ENCODE measurements around the gene SMYD4. TPM values are rescaled to one million over a fixed set of nuclear protein-coding genes. Genes with fewer than 3 reads are reported as not detected.
"Not testable (repeated sequence)": the region's sequence is repeated elsewhere in the genome, so short reads cannot be mapped to it uniquely, and the experiment has no call there.

Gene SMYD4
- total RNA-seq, 1 experiment from 2014 or later, result 32.1 TPM

DNA sequence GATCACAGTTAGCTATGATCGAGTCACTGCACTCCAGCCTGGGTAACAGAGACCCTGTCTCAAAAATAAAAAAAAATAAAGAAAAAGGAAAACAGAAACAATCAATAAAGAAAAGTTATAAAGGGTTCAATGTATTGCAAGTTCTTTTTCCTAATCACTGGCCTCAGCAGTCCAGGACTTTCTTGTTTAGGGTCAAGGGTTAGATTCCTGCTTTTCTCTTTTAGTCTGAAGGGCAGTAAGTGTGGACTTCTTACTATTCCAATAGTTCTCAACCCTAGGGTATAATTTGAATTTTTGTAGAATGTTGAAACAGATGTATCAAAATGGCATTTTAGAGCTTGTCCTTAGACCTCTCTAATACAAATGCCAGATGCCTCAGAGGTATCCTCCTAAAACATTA, 27.3 kb downstream of the SMYD4 start:
- H3K4me3 Mint-ChIP-seq (ENCODE audit: unreplicated experiment), result no peak overlapping the region
- no peaks in the 10 kb centered on the region for H3K4me1 ChIP-seq
- intact Hi-C loops (cut with micrococcal nuclease; ENCODE audit: unreplicated experiment), result no loop called here
- 0 out of 2 replicates have a peak, but pooled peaks cover 1% of the 10 kb centered on the region for H3K36me3 ChIP-seq (ENCODE audit: control insufficient read depth, insufficient read depth, low read length)
- H3K36me3 Mint-ChIP-seq (ENCODE audit: insufficient read depth, unreplicated experiment), result peaks cover 72% of the 10 kb centered on the region
- BruUV-seq (replicated peaks), result no TSS peak
- no peaks in the 10 kb centered on the region for H3K9me3 ChIP-seq
- H3K4me1 Mint-ChIP-seq (ENCODE audit: low read depth, unreplicated experiment), result no peaks in the 10 kb centered on the region
- no peak overlapping the region for H3K27ac Mint-ChIP-seq (ENCODE audit: unreplicated experiment)
- no peaks in the 10 kb centered on the region for H3K27me3 ChIP-seq (replicated peaks; ENCODE audit: control insufficient read depth, insufficient read depth, low read length)
- ChIA-PET POLR2A (no interaction called here), CTCF (no interaction called here)
- no peak for DNase-seq
- H3K4me3 ChIP-seq (ENCODE audit: low read depth, low read length), result no peak overlapping the region
- TF ChIP-seq, protein P1, sequence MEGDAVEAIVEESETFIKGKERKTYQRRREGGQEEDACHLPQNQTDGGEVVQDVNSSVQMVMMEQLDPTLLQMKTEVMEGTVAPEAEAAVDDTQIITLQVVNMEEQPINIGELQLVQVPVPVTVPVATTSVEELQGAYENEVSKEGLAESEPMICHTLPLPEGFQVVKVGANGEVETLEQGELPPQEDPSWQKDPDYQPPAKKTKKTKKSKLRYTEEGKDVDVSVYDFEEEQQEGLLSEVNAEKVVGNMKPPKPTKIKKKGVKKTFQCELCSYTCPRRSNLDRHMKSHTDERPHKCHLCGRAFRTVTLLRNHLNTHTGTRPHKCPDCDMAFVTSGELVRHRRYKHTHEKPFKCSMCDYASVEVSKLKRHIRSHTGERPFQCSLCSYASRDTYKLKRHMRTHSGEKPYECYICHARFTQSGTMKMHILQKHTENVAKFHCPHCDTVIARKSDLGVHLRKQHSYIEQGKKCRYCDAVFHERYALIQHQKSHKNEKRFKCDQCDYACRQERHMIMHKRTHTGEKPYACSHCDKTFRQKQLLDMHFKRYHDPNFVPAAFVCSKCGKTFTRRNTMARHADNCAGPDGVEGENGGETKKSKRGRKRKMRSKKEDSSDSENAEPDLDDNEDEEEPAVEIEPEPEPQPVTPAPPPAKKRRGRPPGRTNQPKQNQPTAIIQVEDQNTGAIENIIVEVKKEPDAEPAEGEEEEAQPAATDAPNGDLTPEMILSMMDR (IDR thresholded peaks at IDR 0.05; ENCODE audit: insufficient read depth in 1 of 2, low read depth in 1 of 2, low read length in 1 of 2, severe bottlenecking in 1 of 2, unreplicated experiment in 1 of 2), result no peak
- H3K27me3 Mint-ChIP-seq (ENCODE audit: insufficient read depth, unreplicated experiment), result no peaks in the 10 kb centered on the region
- no peaks in the 10 kb centered on the region for H3K9me3 Mint-ChIP-seq (ENCODE audit: unreplicated experiment)

DNA sequence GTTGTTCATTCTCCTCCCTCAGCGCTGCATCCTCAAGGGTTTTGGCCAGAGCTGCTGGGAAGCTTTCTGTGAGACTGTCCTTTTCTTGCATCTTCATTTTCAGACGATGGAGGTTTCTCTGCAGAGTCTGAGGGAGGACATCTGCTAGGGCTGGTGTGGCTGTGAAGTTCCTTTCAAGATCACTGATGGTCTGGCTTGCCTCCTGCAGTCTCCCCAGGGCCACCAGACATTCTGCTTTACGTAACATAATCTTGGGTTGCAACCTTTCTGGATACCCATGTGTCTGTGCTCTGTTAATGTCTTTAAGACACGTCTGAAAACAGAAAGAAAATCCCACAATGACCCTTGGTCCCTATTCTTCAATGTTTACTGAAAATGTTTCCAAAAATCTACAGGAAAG, 29.0 kb downstream of the SMYD4 start:
- Histone ChIP-seq H3K9me3 (no peaks in the 10 kb centered on the region), H3K27me3 (replicated peaks; ENCODE audit: control insufficient read depth, insufficient read depth, low read length) (no peaks in the 10 kb centered on the region), H3K4me3 (ENCODE audit: low read depth, low read length) (no peak overlapping the region), H3K4me1 (no peaks in the 10 kb centered on the region), H3K36me3 (ENCODE audit: control insufficient read depth, insufficient read depth, low read length) (0 out of 2 replicates have a peak, but pooled peaks cover 1% of the 10 kb centered on the region)
- Mint-ChIP-seq H3K27me3 (ENCODE audit: insufficient read depth, unreplicated experiment) (no peaks in the 10 kb centered on the region), H3K36me3 (ENCODE audit: insufficient read depth, unreplicated experiment) (peaks cover 72% of the 10 kb centered on the region), H3K9me3 (ENCODE audit: unreplicated experiment) (no peaks in the 10 kb centered on the region), H3K4me1 (ENCODE audit: low read depth, unreplicated experiment) (no peaks in the 10 kb centered on the region), H3K27ac (ENCODE audit: unreplicated experiment) (no peak overlapping the region), H3K4me3 (ENCODE audit: unreplicated experiment) (no peak overlapping the region)
- BruUV-seq (replicated peaks), result no TSS peak
- intact Hi-C loops (cut with micrococcal nuclease; ENCODE audit: unreplicated experiment), result no loop called here
- ChIA-PET CTCF (no interaction called here), POLR2A (interaction anchor here (0.5 kb wide), 1 partner anchor 1173 kb away, joined by 3 read pairs; no protein-coding TSS in a partner anchor)
- TF ChIP-seq, protein P1 (IDR thresholded peaks at IDR 0.05; ENCODE audit: insufficient read depth in 1 of 2, low read depth in 1 of 2, low read length in 1 of 2, severe bottlenecking in 1 of 2, unreplicated experiment in 1 of 2), result no peak
- DNase-seq, result no peak

DNA sequence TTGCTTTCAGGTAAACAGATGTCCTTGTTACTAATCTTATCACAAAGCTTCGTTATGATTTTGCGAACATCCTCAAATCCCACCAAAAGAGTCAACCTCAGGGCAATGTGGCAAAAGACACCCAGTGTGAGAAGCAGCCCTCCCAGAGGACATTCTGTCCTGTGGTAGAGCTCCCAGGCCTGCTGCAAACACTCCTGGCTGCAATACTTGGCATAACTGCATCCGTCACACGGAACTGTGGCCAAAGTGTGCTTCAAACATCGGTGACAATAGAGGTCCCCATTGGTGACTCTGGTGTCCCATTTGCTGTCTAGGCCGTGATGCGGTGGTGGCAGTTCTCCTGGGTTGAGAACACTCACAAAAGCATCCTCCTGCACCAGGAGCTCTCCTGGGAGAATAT, 29.5 kb downstream of the SMYD4 start:
- Histone ChIP-seq H3K27me3 (replicated peaks; ENCODE audit: control insufficient read depth, insufficient read depth, low read length) (no peaks in the 10 kb centered on the region), H3K4me1 (no peaks in the 10 kb centered on the region), H3K9me3 (no peaks in the 10 kb centered on the region), H3K4me3 (ENCODE audit: low read depth, low read length) (no peak overlapping the region), H3K36me3 (ENCODE audit: control insufficient read depth, insufficient read depth, low read length) (0 out of 2 replicates have a peak, but pooled peaks cover 1% of the 10 kb centered on the region)
- H3K36me3 Mint-ChIP-seq (ENCODE audit: insufficient read depth, unreplicated experiment), result peaks cover 72% of the 10 kb centered on the region
- DNase-seq, result no peak
- intact Hi-C loops (cut with micrococcal nuclease; ENCODE audit: unreplicated experiment), result no loop called here
- no peaks in the 10 kb centered on the region for H3K4me1 Mint-ChIP-seq (ENCODE audit: low read depth, unreplicated experiment)
- H3K9me3 Mint-ChIP-seq (ENCODE audit: unreplicated experiment), result no peaks in the 10 kb centered on the region
- H3K4me3 Mint-ChIP-seq (ENCODE audit: unreplicated experiment), result no peak overlapping the region
- H3K27me3 Mint-ChIP-seq (ENCODE audit: insufficient read depth, unreplicated experiment), result no peaks in the 10 kb centered on the region
- ChIA-PET CTCF (no interaction called here), POLR2A (interaction anchor here (0.5 kb wide), 1 partner anchor 1174 kb away, joined by 3 read pairs; no protein-coding TSS in a partner anchor)
- no peak overlapping the region for H3K27ac Mint-ChIP-seq (ENCODE audit: unreplicated experiment)
- TF ChIP-seq, protein P1 (IDR thresholded peaks at IDR 0.05; ENCODE audit: insufficient read depth in 1 of 2, low read depth in 1 of 2, low read length in 1 of 2, severe bottlenecking in 1 of 2, unreplicated experiment in 1 of 2), result no peak
- BruUV-seq (replicated peaks), result TSS peak; percentile 74

DNA sequence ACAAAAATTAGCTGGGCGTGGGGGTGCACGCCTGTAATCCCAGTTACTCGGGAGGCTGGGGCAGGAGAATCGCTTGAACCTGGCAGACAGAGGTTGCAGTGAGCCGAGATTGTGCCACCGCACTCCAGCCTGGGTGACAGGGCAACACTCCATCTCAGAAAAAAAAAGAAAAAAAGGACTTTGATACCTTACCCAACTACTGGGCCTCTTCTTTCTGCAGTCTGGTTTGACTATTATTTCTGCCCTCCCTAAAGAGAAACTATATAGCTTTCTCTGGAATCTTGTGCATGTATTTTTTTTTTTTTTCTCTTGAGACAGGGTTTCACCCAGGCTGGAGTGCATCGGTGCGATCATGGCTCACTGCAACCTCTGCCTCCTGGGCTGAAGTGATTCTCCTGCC, 31.9 kb downstream of the SMYD4 start:
- H3K36me3 Mint-ChIP-seq (ENCODE audit: insufficient read depth, unreplicated experiment), result peaks cover 60% of the 10 kb centered on the region
- H3K4me1 Mint-ChIP-seq (ENCODE audit: low read depth, unreplicated experiment); H3K9me3 ChIP-seq; H3K27me3 Mint-ChIP-seq (ENCODE audit: insufficient read depth, unreplicated experiment); H3K4me3 ChIP-seq (ENCODE audit: low read depth, low read length); DNase-seq; H3K4me3 Mint-ChIP-seq (ENCODE audit: unreplicated experiment); H3K36me3 ChIP-seq (ENCODE audit: control insufficient read depth, insufficient read depth, low read length); H3K9me3 Mint-ChIP-seq (ENCODE audit: unreplicated experiment); H3K27me3 ChIP-seq (replicated peaks; ENCODE audit: control insufficient read depth, insufficient read depth, low read length); intact Hi-C loops (cut with micrococcal nuclease; ENCODE audit: unreplicated experiment); H3K4me1 ChIP-seq; H3K27ac Mint-ChIP-seq (ENCODE audit: unreplicated experiment); BruUV-seq (replicated peaks): not testable (repeated sequence)
- CTCF ChIA-PET, result interaction anchor here (0.7 to 1.6 kb wide), 3 partner anchors 14 to 77 kb away, joined by 3 to 8 read pairs (median 4); no protein-coding TSS in a partner anchor
- POLR2A ChIA-PET, result interaction anchor here (0.6 to 1.0 kb wide), 2 partner anchors 26 to 28 kb away, joined by 3 to 4 read pairs; no protein-coding TSS in a partner anchor

Data from Caco-2 (cell line).